Erythroblast (primary cell): ENCODE data around the gene SLC17A1.

Source experiments
- GATA1 ChIP-seq: IDR thresholded peaks from 2 replicates; pipeline ENCODE4 v1.6.1; 2011; ENCODE audit warnings: low read depth, mild to moderate bottlenecking, control low read depth, low read length, moderate library complexity
- POLR2A ChIP-seq: IDR thresholded peaks from 2 replicates; pipeline ENCODE4 v1.6.1; 2011; ENCODE audit warnings: mild to moderate bottlenecking, low read length

DNA sequence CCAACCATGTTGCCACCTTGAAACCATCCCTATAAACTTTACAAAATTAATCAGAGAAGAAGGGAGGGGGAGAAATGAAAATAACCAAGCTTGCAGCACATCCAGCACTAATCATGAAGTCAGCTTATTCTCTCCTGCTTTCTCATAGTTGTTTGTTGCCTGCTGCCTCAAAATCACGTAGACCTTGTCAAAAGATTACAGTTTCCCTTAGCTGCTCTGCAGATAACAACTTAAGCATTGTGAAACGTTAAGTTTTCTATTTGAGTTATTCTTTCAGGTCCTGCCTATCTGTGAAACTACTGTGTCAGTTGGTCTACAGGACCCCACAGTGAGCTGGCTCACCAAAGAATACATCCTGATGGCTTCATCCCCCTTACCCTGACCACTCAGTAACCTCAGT, 44.4 kb downstream of the SLC17A1 start:
- TF ChIP-seq POLR2A (no peak), GATA1 (no peak)
